ENCODE results near the gene PSAP.
A peak's percentile ranks its signal among the peaks of the same experiment; 100 is the strongest.
"Not testable (repeated sequence)": the region's sequence is repeated elsewhere in the genome, so short reads cannot be mapped to it uniquely, and the experiment has no call there.

The PSAP gene

GRCh38 chr10:71873582-71874211 is 22.6 kb upstream of the PSAP start:
- DNase-seq, result no peak

GRCh38 chr10:71869601-71870000 is 18.6 kb upstream of the PSAP start:
- not testable (repeated sequence) for DNase-seq

GRCh38 chr10:71868192-71868697 is 17.2 kb upstream of the PSAP start:
- no peak for DNase-seq

GRCh38 chr10:71865561-71866041 is 14.6 kb upstream of the PSAP start:
- DNase-seq, result no peak

GRCh38 chr10:71864911-71865361 is 13.9 kb upstream of the PSAP start:
- DNase-seq, result no peak

- DNase-seq, result no peak
Measured at GRCh38 chr10:71863203-71863602, 12.2 kb upstream of the PSAP start.

- peak; percentile 79 for DNase-seq
Measured at GRCh38 chr10:71860243-71861029, 9.4 kb upstream of the PSAP start.

- no peak for DNase-seq
Measured at GRCh38 chr10:71857934-71858890, 7.2 kb upstream of the PSAP start.

GRCh38 chr10:71856619-71857018 is 5.6 kb upstream of the PSAP start:
- no peak for DNase-seq

GRCh38 chr10:71854031-71854430 is 3.0 kb upstream of the PSAP start:
- no peak for DNase-seq

GRCh38 chr10:71852355-71852937 is 1.4 kb upstream of the PSAP start:
- DNase-seq, result no peak

- not testable (repeated sequence) for DNase-seq
Measured at GRCh38 chr10:71851465-71852095, 529 bp upstream of the PSAP start.

- DNase-seq, result no peak
Measured at GRCh38 chr10:71850021-71850742, 869 bp downstream of the PSAP start.

GRCh38 chr10:71849461-71849908 is 1.6 kb downstream of the PSAP start:
- DNase-seq, result no peak

GRCh38 chr10:71848325-71849275 is 2.5 kb downstream of the PSAP start:
- no peak for DNase-seq

GRCh38 chr10:71847418-71847817 is 3.6 kb downstream of the PSAP start:
- no peak for DNase-seq

GRCh38 chr10:71846816-71847215 is 4.2 kb downstream of the PSAP start:
- DNase-seq, result no peak

GRCh38 chr10:71845410-71846405 is 5.3 kb downstream of the PSAP start:
- DNase-seq, result no peak

- no peak for DNase-seq
Measured at GRCh38 chr10:71844695-71845094, 6.4 kb downstream of the PSAP start.
